GM12891 (cell line): Measurements from ENCODE around the gene THSD4.

Experiments used
- DNase-seq: peaks from one replicate; pipeline ENCODE4 v3.0.0; 2011; ENCODE audit warnings: low spot score; ENCODE audit not compliant: insufficient read length
- FAIRE-seq: peaks from 2 replicates; lab custom pipeline; 2011; peaks lifted over from hg19 to GRCh38; lab: Jason Lieb, UNC
- PAX5 ChIP-seq: IDR thresholded peaks from 2 replicates; pipeline ENCODE4 v1.6.1; 2011; ENCODE audit warnings: low read length, moderate library complexity, mild to moderate bottlenecking; ENCODE audit not compliant: insufficient read depth, severe bottlenecking
- POLR2A ChIP-seq: IDR thresholded peaks from 2 replicates; pipeline ENCODE4 v1.6.1; 2011; ENCODE audit warnings: low read depth, low read length, control low read depth
- POLR2AphosphoS5 ChIP-seq: IDR thresholded peaks from 2 replicates; pipeline ENCODE4 v1.6.1; 2011; ENCODE audit warnings: low read depth, low read length, control low read depth
- POU2F2 ChIP-seq: IDR thresholded peaks from 2 replicates; pipeline ENCODE4 v1.6.1; 2011; ENCODE audit warnings: low read depth, mild to moderate bottlenecking, control low read depth, low read length, moderate library complexity
- SPI1 ChIP-seq: IDR thresholded peaks from 2 replicates; pipeline ENCODE4 v1.6.1; 2011; ENCODE audit warnings: low read depth, low read length, control low read depth
- TAF1 ChIP-seq: IDR thresholded peaks from 2 replicates; pipeline ENCODE4 v1.6.1; 2011; ENCODE audit warnings: low read depth, low read length, control low read depth

THSD4 gene

DNA sequence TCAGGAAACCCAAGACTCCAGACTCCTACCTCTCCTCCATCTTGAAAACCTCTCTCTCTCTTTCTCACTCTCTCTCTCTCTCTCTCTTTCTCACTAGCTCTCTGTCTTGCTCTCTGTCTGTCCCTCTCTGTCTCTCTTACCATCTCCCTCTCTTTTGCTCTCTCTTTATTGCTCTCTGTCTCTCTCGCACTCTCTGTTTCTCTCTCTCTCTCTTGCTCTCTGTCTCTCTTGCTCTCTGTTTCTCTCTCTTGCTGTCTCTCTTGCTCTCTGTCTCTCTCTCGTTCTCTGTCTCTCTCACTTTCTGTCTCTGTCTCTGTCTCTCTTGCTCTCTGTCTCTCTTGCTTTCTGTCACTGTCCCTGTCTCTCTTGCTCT lies 620.1 kb downstream of the THSD4 start:
- FAIRE-seq (no peak), DNase-seq (no peak)
- TF ChIP-seq TAF1 (no peak), POU2F2 (no peak), SPI1 (no peak), PAX5 (no peak), POLR2AphosphoS5 (no peak), POLR2A (no peak)

DNA sequence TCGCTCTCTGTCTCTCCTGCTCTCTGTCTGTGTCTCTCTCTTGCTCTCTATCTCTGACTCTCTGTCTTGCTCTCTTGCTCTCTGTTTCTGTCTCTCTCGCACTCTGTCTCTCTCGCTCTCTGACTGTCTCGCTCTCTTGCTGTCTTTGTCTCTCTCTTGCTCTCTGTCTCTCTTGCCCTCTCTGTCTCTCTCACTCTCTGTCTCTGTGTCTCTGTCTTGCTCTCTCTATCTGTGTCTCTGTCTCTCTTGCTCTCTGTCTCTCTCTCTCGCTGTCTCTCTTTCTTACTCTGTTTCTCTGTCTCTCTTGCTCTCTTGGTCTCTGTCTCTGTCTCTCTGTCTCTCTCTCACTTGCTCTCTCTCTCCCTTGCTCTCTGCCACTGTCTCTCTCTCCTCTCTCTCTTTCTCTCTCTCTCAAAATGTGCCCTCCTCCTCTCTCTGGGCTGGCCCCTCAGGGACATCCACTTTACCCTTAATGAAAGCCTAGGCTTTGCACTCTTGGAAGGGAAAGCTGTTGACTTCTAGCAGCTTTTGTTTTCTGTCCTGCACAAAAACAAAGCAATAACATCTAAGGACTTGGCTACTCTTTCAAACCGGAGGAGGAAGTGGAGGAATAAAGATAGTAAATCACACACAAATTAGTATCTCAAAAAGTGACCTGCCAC lies 621.1 kb downstream of the THSD4 start:
- no peak for TF ChIP-seq POLR2AphosphoS5
- no peak for TF ChIP-seq SPI1
- TF ChIP-seq POU2F2, result no peak
- no peak for TF ChIP-seq PAX5
- TF ChIP-seq POLR2A, result no peak
- TF ChIP-seq TAF1, result no peak
- DNase-seq (no peak), FAIRE-seq (no peak)

DNA sequence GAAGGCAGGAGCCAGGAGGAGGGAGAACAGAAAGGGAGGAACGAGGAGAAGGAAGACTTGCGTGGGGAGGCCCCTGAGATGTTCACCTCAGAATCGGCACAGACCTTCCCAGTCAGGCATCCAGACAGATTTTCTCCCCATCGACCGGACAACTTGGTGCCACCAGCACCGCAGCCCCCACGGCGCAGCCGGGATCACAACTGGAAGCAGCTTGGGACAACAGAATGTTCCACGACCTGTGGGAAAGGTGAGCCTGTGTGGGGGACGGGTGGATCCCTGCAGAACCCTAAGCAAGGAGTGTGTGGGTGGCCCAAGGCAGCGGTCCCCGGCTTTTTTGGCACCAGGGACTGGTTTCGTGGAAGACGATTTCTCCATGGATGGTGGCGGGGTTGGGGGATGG lies 622.5 kb downstream of the THSD4 start:
- no peak for DNase-seq
- FAIRE-seq, result no peak
- TF ChIP-seq TAF1 (no peak), POU2F2 (no peak), PAX5 (no peak), SPI1 (no peak), POLR2A (no peak), POLR2AphosphoS5 (no peak)

DNA sequence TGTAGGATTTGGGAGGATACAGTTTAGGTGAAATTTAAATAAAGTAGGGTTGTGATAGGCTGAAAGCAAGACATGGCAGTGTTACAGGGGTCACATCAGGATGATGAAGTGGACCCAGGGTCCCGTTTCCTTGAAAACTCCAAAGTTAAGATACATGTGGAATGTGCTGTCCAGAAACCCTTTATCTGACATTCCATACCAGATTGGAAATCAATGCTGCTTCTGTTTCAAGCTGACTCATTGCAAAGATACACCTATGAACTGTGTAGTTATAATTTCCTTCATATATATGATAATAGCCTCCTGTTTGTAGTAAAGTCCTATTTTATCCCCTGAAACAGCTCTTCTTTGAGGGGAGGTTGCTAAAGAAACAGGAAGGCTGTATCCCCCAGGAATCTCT lies 624.1 kb downstream of the THSD4 start:
- no peak for FAIRE-seq
- TF ChIP-seq POLR2A (no peak), POLR2AphosphoS5 (no peak), POU2F2 (no peak), TAF1 (no peak), SPI1 (no peak), PAX5 (no peak)
- no peak for DNase-seq

DNA sequence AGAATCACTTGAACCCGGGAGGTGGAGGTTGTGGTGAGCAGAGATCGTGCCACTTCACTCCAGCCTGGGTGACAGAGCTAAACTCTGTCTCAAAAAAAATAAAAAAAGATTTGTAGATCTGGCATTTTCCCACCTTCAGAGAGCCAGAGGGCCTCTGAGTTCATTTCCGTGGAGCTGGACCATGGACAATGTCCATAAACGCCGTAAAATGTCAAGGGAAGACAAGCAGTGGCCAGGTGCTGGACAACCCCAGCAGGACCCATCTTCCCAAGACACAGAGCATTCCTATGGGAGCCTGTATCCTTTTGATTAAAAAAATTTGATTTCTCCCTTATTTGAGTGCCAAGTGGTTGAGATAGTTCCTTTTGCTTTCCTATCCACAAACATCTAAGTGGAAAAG lies 627.7 kb downstream of the THSD4 start:
- TF ChIP-seq POLR2A (no peak), PAX5 (no peak), POLR2AphosphoS5 (no peak), POU2F2 (no peak), SPI1 (no peak), TAF1 (no peak)
- DNase-seq (no peak), FAIRE-seq (no peak)

DNA sequence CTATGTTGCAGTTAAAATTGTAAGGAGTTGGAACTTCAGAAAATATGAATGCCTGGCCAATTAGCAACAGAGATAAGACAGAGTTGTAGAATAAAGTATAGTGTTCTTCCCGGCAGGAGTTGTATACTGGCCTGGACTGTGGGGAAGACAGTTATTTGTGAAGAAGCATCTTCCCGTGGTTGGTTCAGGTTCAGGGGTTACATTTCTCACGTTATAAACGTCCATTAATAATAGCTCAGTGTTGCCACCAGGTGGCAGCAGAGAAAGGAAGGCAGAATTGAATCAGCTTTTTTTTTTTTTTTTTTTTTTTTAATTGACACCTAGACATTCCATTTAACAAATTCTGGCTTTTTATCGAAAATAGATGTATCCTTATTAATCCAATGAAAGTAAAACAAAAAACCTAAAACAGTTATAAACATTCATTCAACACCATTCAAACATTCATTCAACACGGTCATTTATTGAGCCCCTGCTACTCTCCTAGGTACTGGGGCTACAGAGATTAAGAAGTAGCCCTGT lies 628.7 kb downstream of the THSD4 start:
- FAIRE-seq, result peak; percentile 45
- peak; percentile 38 for DNase-seq
- no peak for TF ChIP-seq POLR2A
- no peak for TF ChIP-seq TAF1

DNA sequence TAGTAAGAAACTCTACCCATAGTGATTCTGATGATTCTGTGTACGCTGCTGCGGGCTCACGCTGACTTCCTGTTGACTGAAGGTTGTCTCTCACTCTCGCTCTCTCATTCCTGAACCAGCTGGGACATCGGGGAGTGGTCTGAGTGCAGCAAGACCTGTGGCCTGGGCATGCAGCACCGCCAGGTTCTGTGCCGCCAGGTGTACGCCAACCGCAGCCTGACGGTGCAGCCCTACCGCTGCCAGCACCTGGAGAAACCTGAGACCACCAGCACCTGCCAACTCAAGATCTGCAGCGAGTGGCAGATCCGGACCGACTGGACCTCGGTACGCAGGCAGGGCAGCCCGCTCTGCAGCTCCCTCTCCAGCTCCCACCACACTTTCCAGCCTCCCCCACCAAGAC lies 631.4 kb downstream of the THSD4 start:
- FAIRE-seq (no peak), DNase-seq (no peak)
- TF ChIP-seq TAF1, result no peak
- TF ChIP-seq SPI1, result no peak
- TF ChIP-seq POLR2A, result no peak
- TF ChIP-seq POLR2AphosphoS5, result no peak
- TF ChIP-seq POU2F2, result no peak
- no peak for TF ChIP-seq PAX5

DNA sequence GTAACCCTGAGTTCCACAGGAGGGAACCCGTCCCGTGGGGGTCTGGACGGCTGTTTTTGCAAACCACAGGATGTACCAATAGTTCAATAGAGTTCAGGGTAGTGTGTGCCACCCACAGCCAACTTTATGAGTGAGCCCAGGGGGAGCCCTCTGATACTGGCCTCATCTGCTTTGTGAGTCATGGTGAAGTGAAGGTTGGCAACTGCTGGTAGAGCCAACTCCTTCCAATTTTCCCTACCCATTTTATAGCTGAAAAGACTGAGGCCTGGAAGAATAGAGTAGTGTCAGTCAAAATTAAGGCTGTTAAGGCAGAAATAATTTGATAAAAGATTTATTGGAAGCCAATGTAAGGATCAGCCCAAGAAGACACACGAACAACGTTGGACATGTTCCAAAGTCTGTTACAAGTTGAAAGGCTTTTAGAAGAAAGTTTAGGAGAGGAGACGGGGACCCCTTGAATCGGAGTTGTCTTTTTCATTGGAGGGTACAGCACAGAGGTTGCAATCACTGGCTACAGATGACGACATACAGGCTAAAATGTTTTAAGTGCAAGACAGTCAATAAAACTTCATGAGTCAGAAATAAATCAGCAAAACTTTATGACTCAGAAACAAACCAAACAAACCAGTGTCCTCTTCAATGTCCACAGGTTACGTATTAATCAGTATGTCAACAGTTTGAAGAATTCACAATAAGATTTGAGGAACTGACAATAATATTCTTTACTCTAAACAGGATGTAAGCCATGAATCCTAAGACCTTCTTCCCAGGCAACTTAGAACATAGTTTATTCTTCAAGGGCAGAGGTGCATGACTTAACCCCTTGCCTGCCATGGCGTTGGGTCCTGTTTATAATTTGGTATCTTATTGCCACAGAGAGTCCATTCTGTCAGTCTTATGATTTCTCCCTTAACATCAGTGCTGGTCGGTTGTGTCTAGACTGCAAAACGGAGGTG lies 632.1 kb downstream of the THSD4 start:
- DNase-seq (no peak), FAIRE-seq (no peak)
- TF ChIP-seq TAF1, result no peak
- TF ChIP-seq SPI1, result no peak
- no peak for TF ChIP-seq POU2F2
- no peak for TF ChIP-seq POLR2A
- no peak for TF ChIP-seq PAX5

DNA sequence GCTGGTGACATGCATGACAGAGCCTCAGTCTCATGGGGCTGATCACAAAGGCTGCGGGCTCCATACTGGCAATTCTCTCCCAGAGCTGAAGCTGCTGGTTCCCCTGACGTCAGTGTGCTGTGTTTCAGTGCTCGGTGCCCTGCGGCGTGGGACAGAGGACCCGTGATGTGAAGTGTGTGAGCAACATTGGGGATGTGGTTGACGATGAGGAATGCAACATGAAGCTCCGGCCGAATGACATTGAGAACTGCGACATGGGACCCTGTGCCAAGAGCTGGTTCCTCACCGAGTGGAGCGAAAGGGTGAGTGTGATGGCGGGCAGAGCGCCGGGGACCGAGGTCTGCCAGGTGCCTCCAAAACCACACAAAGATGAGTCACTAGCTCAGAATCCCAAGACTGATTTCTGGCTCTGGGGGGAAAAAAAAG lies 633.0 kb downstream of the THSD4 start:
- FAIRE-seq (no peak), DNase-seq (no peak)
- TF ChIP-seq POU2F2 (no peak), POLR2A (no peak), PAX5 (no peak), SPI1 (no peak), TAF1 (no peak), POLR2AphosphoS5 (no peak)

DNA sequence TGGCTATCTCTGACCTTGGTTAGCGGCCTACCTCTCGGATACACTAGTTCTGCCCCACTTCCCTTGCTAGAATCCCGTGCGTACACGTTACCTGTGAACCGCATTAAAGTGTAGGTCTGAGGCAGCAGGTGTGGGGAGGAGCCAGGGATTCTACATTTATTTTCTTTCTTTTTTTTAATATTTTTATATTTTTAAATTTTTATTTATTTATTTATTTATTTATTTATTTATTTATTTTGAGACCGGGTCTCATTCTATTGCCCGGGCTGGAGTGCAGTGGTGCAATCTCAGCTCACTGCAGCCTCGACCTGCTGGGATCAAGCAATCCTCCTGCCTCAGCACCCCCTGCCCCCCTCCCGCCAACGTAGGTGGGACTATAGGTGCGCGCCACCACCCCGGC lies 634.2 kb downstream of the THSD4 start:
- DNase-seq (no peak), FAIRE-seq (no peak)
- no peak for TF ChIP-seq POLR2AphosphoS5
- no peak for TF ChIP-seq POU2F2
- no peak for TF ChIP-seq TAF1
- no peak for TF ChIP-seq POLR2A
- TF ChIP-seq PAX5, result no peak
- TF ChIP-seq SPI1, result no peak
